DMS114 treated with DMSO at 0.1 percent for 48 hours (cell line): ENCODE results near the gene ALMS1.
"Not testable (repeated sequence)": the region's sequence is repeated elsewhere in the genome, so short reads cannot be mapped to it uniquely, and the experiment has no call there.

Experiments used
- DNase-seq: peaks from one replicate; lab custom pipeline; 2025; ENCODE audit not compliant: unreplicated experiment; lab: John Stamatoyannopoulos, UW

The ALMS1 gene

GRCh38 chr2:73504850-73505249, 119.2 kb downstream of the ALMS1 start:
- DNase-seq, result not testable (repeated sequence)

- DNase-seq, result not testable (repeated sequence)
Observed at GRCh38 chr2:73510470-73510869, 124.8 kb downstream of the ALMS1 start.

GRCh38 chr2:73516033-73516432, 130.4 kb downstream of the ALMS1 start:
- no peak for DNase-seq

- no peak for DNase-seq
Observed at GRCh38 chr2:73528688-73529087, 143.1 kb downstream of the ALMS1 start.

- DNase-seq, result not testable (repeated sequence)
Observed at GRCh38 chr2:73530773-73531172, 145.1 kb downstream of the ALMS1 start.

- DNase-seq, result no peak
Observed at GRCh38 chr2:73532381-73532780, 146.7 kb downstream of the ALMS1 start.

GRCh38 chr2:73536133-73536840, 150.7 kb downstream of the ALMS1 start:
- no peak for DNase-seq

GRCh38 chr2:73560875-73561274, 175.2 kb downstream of the ALMS1 start:
- not testable (repeated sequence) for DNase-seq

GRCh38 chr2:73561422-73561821, 175.8 kb downstream of the ALMS1 start:
- DNase-seq, result no peak

GRCh38 chr2:73564986-73565385, 179.3 kb downstream of the ALMS1 start:
- DNase-seq, result no peak

GRCh38 chr2:73566288-73566878, 180.7 kb downstream of the ALMS1 start:
- no peak for DNase-seq

- no peak for DNase-seq
Observed at GRCh38 chr2:73575261-73575660, 189.6 kb downstream of the ALMS1 start.

GRCh38 chr2:73582364-73582763, 196.7 kb downstream of the ALMS1 start:
- DNase-seq, result no peak

GRCh38 chr2:73588177-73588576, 202.5 kb downstream of the ALMS1 start:
- no peak for DNase-seq

- DNase-seq, result no peak
Observed at GRCh38 chr2:73593680-73594079, 208.0 kb downstream of the ALMS1 start.

- DNase-seq, result no peak
Observed at GRCh38 chr2:73594251-73594650, 208.6 kb downstream of the ALMS1 start.

GRCh38 chr2:73601780-73602179, 216.1 kb downstream of the ALMS1 start:
- no peak for DNase-seq

GRCh38 chr2:73603099-73603588, 217.5 kb downstream of the ALMS1 start:
- not testable (repeated sequence) for DNase-seq

- not testable (repeated sequence) for DNase-seq
Observed at GRCh38 chr2:73604589-73604988, 219.0 kb downstream of the ALMS1 start.

- no peak for DNase-seq
Observed at GRCh38 chr2:73610111-73610510, 224.5 kb downstream of the ALMS1 start.

- no peak for DNase-seq
Observed at GRCh38 chr2:73611193-73611592, 225.6 kb downstream of the ALMS1 start.

- no peak for DNase-seq
Observed at GRCh38 chr2:73611867-73612266, 226.2 kb downstream of the ALMS1 start.

- DNase-seq, result no peak
Observed at GRCh38 chr2:73614105-73614504, 228.5 kb downstream of the ALMS1 start.
